Measurements from ENCODE around the gene LSG1.

LSG1 gene

GRCh38 chr3:194711286-194711685, 39.3 kb upstream of the LSG1 start (continued):
- TF ChIP-seq PATZ1 (CRISPR knock-in tag; IDR thresholded peaks at IDR 0.05; ENCODE audit: borderline replicate concordance) = no peak
- no peak for TF ChIP-seq ISL1 (CRISPR knock-in tag; IDR thresholded peaks at IDR 0.05)

- ATAC-seq = no peak
- no peak for TF ChIP-seq OSR1 (CRISPR knock-in tag; IDR thresholded peaks at IDR 0.05)
- no peak for TF ChIP-seq ARNTL (CRISPR knock-in tag; IDR thresholded peaks at IDR 0.05; ENCODE audit: borderline replicate concordance, low read depth)
These were observed 35.2 kb upstream of the LSG1 start for GRCh38 chr3:194707147-194707540.

DNA sequence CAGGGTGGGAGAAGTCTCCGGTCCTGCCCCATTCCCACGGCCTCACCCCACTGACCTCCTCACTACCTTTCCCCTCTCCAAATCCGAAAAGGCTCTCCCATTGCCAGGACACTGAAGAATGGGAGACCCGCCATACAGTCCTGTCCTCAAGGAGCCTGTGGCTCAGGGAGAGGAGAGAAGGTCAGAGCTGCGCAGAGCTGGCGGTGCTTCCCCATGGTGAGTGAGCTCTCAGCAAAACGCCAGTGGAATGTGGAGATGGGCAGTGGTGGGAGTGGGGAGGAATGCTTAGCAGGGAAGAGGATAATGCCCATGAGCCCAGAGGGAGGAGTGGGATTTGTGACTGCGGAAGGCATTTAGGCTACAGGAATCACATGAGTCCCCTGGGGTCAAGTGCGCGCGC, 33.8 kb upstream of the LSG1 start:
- TF ChIP-seq SNAI2 (CRISPR knock-in tag; IDR thresholded peaks at IDR 0.05) (no peak), ARNTL (CRISPR knock-in tag; IDR thresholded peaks at IDR 0.05; ENCODE audit: borderline replicate concordance, low read depth) (no peak), PPARA (CRISPR knock-in tag; IDR thresholded peaks at IDR 0.05; ENCODE audit: borderline replicate concordance) (no peak), OSR1 (CRISPR knock-in tag; IDR thresholded peaks at IDR 0.05) (no peak)
- ATAC-seq = no peak

DNA sequence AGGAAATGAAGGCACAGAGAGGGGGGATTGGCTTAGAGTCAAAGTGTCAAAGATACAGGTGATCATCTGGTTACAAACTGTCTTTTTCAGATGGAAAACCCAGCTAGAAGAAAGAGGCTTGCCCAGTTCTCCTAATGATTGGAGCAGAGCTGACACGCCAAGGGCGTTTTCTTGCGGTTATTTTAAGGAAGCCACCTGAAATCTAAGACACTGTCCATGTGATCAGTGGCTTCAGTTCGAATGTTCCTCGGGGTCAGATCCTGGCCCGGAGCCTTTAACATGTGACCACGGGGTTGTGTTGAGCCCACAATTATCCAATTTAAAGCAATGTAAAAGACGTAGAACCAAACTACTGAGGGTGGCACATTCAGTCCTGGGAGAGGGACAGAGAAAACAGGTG, 33.2 kb upstream of the LSG1 start:
- no peak for ATAC-seq
- TF ChIP-seq TCF4 (CRISPR knock-in tag; IDR thresholded peaks at IDR 0.05; ENCODE audit: borderline replicate concordance) (no peak), ISL1 (CRISPR knock-in tag; IDR thresholded peaks at IDR 0.05) (no peak), ESRRG (CRISPR knock-in tag; IDR thresholded peaks at IDR 0.05) (no peak), ZNF70 (CRISPR knock-in tag; IDR thresholded peaks at IDR 0.05) (no peak), GLIS3 (CRISPR knock-in tag; IDR thresholded peaks at IDR 0.05) (no peak), POU6F1 (CRISPR knock-in tag; IDR thresholded peaks at IDR 0.05; ENCODE audit: borderline replicate concordance, low read depth) (no peak), ZC3H10 (CRISPR knock-in tag; IDR thresholded peaks at IDR 0.05) (no peak), ZNF565 (CRISPR knock-in tag; conservative IDR thresholded peaks at IDR 0.05; ENCODE audit: low read depth) (no peak), ZFP3 (CRISPR knock-in tag; IDR thresholded peaks at IDR 0.05) (no peak), PATZ1 (CRISPR knock-in tag; IDR thresholded peaks at IDR 0.05; ENCODE audit: borderline replicate concordance) (no peak), SNAI2 (CRISPR knock-in tag; IDR thresholded peaks at IDR 0.05) (no peak)
- TF ChIP-seq, protein P1, sequence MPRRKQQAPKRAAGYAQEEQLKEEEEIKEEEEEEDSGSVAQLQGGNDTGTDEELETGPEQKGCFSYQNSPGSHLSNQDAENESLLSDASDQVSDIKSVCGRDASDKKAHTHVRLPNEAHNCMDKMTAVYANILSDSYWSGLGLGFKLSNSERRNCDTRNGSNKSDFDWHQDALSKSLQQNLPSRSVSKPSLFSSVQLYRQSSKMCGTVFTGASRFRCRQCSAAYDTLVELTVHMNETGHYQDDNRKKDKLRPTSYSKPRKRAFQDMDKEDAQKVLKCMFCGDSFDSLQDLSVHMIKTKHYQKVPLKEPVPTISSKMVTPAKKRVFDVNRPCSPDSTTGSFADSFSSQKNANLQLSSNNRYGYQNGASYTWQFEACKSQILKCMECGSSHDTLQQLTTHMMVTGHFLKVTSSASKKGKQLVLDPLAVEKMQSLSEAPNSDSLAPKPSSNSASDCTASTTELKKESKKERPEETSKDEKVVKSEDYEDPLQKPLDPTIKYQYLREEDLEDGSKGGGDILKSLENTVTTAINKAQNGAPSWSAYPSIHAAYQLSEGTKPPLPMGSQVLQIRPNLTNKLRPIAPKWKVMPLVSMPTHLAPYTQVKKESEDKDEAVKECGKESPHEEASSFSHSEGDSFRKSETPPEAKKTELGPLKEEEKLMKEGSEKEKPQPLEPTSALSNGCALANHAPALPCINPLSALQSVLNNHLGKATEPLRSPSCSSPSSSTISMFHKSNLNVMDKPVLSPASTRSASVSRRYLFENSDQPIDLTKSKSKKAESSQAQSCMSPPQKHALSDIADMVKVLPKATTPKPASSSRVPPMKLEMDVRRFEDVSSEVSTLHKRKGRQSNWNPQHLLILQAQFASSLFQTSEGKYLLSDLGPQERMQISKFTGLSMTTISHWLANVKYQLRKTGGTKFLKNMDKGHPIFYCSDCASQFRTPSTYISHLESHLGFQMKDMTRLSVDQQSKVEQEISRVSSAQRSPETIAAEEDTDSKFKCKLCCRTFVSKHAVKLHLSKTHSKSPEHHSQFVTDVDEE (CRISPR knock-in tag; IDR thresholded peaks at IDR 0.05) = no peak
- TF ChIP-seq, protein P2, sequence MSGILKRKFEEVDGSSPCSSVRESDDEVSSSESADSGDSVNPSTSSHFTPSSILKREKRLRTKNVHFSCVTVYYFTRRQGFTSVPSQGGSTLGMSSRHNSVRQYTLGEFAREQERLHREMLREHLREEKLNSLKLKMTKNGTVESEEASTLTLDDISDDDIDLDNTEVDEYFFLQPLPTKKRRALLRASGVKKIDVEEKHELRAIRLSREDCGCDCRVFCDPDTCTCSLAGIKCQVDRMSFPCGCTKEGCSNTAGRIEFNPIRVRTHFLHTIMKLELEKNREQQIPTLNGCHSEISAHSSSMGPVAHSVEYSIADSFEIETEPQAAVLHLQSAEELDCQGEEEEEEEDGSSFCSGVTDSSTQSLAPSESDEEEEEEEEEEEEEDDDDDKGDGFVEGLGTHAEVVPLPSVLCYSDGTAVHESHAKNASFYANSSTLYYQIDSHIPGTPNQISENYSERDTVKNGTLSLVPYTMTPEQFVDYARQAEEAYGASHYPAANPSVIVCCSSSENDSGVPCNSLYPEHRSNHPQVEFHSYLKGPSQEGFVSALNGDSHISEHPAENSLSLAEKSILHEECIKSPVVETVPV (CRISPR knock-in tag; IDR thresholded peaks at IDR 0.05) = no peak
- TF ChIP-seq, protein P3, sequence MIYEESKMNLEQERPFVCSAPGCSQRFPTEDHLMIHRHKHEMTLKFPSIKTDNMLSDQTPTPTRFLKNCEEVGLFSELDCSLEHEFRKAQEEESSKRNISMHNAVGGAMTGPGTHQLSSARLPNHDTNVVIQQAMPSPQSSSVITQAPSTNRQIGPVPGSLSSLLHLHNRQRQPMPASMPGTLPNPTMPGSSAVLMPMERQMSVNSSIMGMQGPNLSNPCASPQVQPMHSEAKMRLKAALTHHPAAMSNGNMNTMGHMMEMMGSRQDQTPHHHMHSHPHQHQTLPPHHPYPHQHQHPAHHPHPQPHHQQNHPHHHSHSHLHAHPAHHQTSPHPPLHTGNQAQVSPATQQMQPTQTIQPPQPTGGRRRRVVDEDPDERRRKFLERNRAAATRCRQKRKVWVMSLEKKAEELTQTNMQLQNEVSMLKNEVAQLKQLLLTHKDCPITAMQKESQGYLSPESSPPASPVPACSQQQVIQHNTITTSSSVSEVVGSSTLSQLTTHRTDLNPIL (CRISPR knock-in tag; IDR thresholded peaks at IDR 0.05; ENCODE audit: low read depth) = no peak
